Kasumi-1 (cell line): Measurements from ENCODE around the gene CABP2.
"Not testable (repeated sequence)": the region's sequence is repeated elsewhere in the genome, so short reads cannot be mapped to it uniquely, and the experiment has no call there.

Experiments
- DNase-seq, 2 experiments: peaks; one replicate each; lab custom pipeline; 2025; lab: John Stamatoyannopoulos, UW

The CABP2 gene

DNA sequence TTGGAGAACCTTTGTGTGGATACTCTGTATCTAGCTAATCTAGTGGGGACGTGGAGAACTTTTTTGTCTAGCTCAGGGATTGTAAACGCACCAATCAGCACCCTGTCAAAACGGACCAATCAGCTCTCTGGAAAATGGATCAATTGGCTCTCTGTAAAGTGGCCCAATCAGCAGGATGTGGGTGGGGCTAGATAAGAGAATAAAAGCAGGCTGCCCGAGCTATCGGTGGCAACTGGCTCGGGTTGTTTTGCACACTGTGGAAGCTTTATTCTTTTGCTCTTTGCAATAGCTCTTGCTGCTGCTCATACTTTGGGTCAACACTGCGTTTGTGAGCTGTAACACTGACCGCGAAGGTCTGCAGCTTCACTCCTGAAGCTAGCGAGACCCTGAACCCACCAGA, 46.6 kb downstream of the CABP2 start:
- not testable (repeated sequence) for DNase-seq

DNA sequence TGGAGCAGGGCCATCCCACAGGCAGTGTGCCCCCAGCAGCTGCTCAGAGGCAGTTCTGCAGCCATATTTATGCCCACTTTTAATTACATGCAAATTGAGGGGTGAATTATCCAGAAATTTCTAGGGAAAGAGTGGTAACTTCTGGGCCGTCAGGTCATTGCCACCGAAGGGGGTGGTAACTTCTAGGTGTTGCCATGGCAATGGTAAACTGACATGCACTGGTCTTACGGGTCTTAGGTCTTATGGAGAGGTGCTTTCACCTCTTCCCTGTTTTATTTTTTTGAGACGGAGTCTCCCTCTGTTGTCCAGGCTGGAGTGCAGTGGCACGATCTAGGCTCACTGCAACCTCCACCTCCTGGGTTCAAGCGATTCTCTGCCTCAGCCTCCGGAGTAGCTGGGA, 50.4 kb downstream of the CABP2 start:
- no peak for DNase-seq

DNA sequence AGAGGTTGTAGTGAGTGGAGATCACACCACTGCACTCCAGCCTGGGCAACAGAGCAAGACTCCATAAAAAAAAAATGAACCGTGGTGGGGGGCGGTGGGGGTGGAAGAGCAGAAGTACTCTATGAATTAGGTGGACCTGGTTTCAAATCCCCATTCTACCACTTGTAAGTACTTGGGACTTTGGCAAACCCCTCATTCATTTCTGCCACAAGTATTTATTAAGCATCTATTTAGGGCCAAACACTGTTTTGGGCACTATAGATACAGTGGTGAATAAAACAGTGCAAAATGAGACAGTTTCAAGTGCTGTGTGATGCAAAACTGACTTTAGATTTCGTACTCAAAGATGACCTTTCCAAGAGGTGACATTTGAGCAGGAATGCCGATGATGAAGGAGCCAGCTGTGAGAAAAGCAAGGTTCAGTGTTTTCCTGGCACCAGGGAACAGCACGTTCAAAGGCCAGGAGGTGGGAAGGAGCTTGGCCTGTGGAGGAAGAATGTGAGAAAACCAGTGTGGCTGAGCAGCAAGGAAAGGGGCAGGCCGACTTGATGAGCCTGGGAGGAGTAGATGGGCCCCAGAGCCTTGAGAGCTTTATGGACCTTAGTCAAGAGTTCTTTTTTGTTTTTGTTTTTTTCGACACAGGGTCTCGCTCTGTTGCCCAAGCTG, 52.8 kb downstream of the CABP2 start:
- DNase-seq = no peak

DNA sequence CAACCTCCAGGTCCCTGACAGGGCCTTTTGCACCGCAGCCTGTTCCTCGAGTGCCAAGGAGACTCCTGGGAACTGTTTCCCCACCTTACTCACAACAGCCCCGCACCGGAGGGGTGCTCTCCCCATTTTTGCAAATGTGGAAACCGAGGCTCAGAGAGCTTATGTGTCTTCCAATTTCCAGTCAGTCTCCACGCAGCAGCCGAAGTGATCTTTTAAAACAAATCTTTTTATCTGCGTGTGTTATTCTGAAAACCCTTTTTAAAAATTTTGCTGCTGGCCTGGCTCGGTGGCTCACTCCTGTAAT, 53.8 kb downstream of the CABP2 start:
- DNase-seq = no peak
